OCI-LY3 (cell line): ENCODE measurements around the gene LAMC3.
"Not testable (repeated sequence)": the region's sequence is repeated elsewhere in the genome, so short reads cannot be mapped to it uniquely, and the experiment has no call there.

Experiments used
- H2AFZ ChIP-seq: fragments of 200-600, 300-600 bp; shearing (Covaris generic); 2 replicates; pipeline ENCODE4 v1.6.0; 2014; ENCODE audit warnings: antibody characterized with exemption, low read depth, low read length
- H3K27ac ChIP-seq: fragments of 200-600, 300-600 bp; sonication (generic); 2 replicates; pipeline ENCODE4 v1.5.1; 2014; ENCODE audit warnings: mild to moderate bottlenecking, low read length, moderate library complexity, mixed read lengths
- H3K27me3 ChIP-seq: fragments of 200-600, 300-600 bp; sonication (generic); 2 replicates; pipeline ENCODE4 v1.6.1; 2014; ENCODE audit warnings: low read depth, low read length, mixed read lengths
- H3K36me3 ChIP-seq: fragments of 200-600, 300-600 bp; sonication (generic); replicated peaks from 2 replicates; pipeline ENCODE3; 2014; ENCODE audit warnings: low read depth, low read length, mixed read lengths
- H3K4me1 ChIP-seq: fragments of 300-600, 200-600 bp; sonication (generic); 2 replicates; pipeline ENCODE4 v1.6.1; 2014; ENCODE audit warnings: low read length, mixed read lengths
- H3K4me2 ChIP-seq: fragments of 200-600, 300-600 bp; sonication (generic); 2 replicates; pipeline ENCODE4 v1.6.1; 2014; ENCODE audit warnings: low read length, mixed read lengths
- H3K4me3 ChIP-seq: fragments of 300-600, 200-600 bp; sonication (generic); 2 replicates; pipeline ENCODE4 v1.5.1; 2014; ENCODE audit warnings: antibody characterized with exemption, mild to moderate bottlenecking, low read length, moderate library complexity
- H3K79me2 ChIP-seq: fragments of 300-600, 200-600 bp; shearing (Covaris generic); 2 replicates; pipeline ENCODE4 v1.6.1; 2014; ENCODE audit warnings: mild to moderate bottlenecking, low read length, mixed read lengths
- H3K9ac ChIP-seq: fragments of 300-600, 200-600 bp; shearing (Covaris generic); 2 replicates; pipeline ENCODE4 v1.6.0; 2014; ENCODE audit warnings: mild to moderate bottlenecking, low read length, moderate library complexity
- H3K9me3 ChIP-seq: fragments of 200-600, 300-600 bp; shearing (Covaris generic); 2 replicates; pipeline ENCODE4 v1.6.1; 2014; ENCODE audit warnings: low read length, mixed read lengths; ENCODE audit not compliant: insufficient read depth
- H4K20me1 ChIP-seq: fragments of 200-600, 300-600 bp; sonication (generic); 2 replicates; pipeline ENCODE4 v1.6.1; 2016; ENCODE audit warnings: low read length, mixed read lengths; ENCODE audit not compliant: insufficient read depth
- CTCF ChIP-seq: fragments of 200-600, 300-600 bp; sonication (generic); IDR thresholded peaks from 2 replicates; pipeline ENCODE4 v1.5.1; 2014; ENCODE audit warnings: antibody characterized with exemption, low read length, low read depth
- EZH2phosphoT487 ChIP-seq: fragments of 200-600 bp; shearing (Covaris generic); IDR thresholded peaks from 2 replicates; pipeline ENCODE4 v1.6.1; 2018; ENCODE audit warnings: antibody characterized with exemption, mixed run types, low read depth

The LAMC3 gene

GRCh38 chr9:130998597-130999244 is 10.3 kb upstream of the LAMC3 start:
- H3K36me3 ChIP-seq: no peaks in the 10 kb centered on the region
- H3K27ac ChIP-seq: no peak overlapping the region
- H3K9ac ChIP-seq: no peak overlapping the region
- peaks cover 25% of the 10 kb centered on the region for H3K27me3 ChIP-seq
- H3K4me3 ChIP-seq: no peak overlapping the region
- H3K4me1 ChIP-seq: 0 out of 2 replicates have a peak, but pooled peaks cover 3% of the 10 kb centered on the region
- TF ChIP-seq CTCF: no peak
- no peak for TF ChIP-seq EZH2phosphoT487
- H3K79me2 ChIP-seq: no peaks in the 10 kb centered on the region
- no peaks in the 10 kb centered on the region for H3K9me3 ChIP-seq
- H3K4me2 ChIP-seq: peak overlapping the region; percentile 31
- no peaks in the 10 kb centered on the region for H4K20me1 ChIP-seq
- H2AFZ ChIP-seq: no peak overlapping the region

- Histone ChIP-seq H3K9ac (no peak overlapping the region), H3K27ac (no peak overlapping the region), H3K27me3 (peaks cover 25% of the 10 kb centered on the region), H3K4me2 (no peak overlapping the region), H3K4me3 (no peak overlapping the region), H3K4me1 (0 out of 2 replicates have a peak, but pooled peaks cover 3% of the 10 kb centered on the region), H3K79me2 (no peaks in the 10 kb centered on the region), H3K36me3 (no peaks in the 10 kb centered on the region), H2AFZ (no peak overlapping the region), H4K20me1 (no peaks in the 10 kb centered on the region), H3K9me3 (no peaks in the 10 kb centered on the region)
- TF ChIP-seq CTCF (no peak), EZH2phosphoT487 (no peak)
Observed at GRCh38 chr9:130999245-130999623, 9.7 kb upstream of the LAMC3 start.

GRCh38 chr9:131000526-131000925 is 8.4 kb upstream of the LAMC3 start:
- not testable (repeated sequence) for H3K36me3 ChIP-seq, H3K4me3 ChIP-seq, H3K9ac ChIP-seq, H3K79me2 ChIP-seq, H3K9me3 ChIP-seq, H3K4me1 ChIP-seq, H2AFZ ChIP-seq, H3K27ac ChIP-seq, H3K4me2 ChIP-seq, H4K20me1 ChIP-seq
- peaks cover 25% of the 10 kb centered on the region for H3K27me3 ChIP-seq

- Histone ChIP-seq H4K20me1 (no peaks in the 10 kb centered on the region), H3K36me3 (no peaks in the 10 kb centered on the region), H3K4me2 (no peak overlapping the region), H3K4me3 (no peak overlapping the region), H3K9me3 (no peaks in the 10 kb centered on the region), H3K9ac (no peak overlapping the region), H3K27ac (no peak overlapping the region), H2AFZ (no peak overlapping the region), H3K27me3 (peaks cover 25% of the 10 kb centered on the region), H3K4me1 (no peaks in the 10 kb centered on the region), H3K79me2 (no peaks in the 10 kb centered on the region)
- TF ChIP-seq CTCF (no peak), EZH2phosphoT487 (no peak)
Observed at GRCh38 chr9:131001021-131001420, 8.0 kb upstream of the LAMC3 start.
